Urinary bladder (tissue), 4 donors: ENCODE measurements around the gene PDE9A. TPM values are rescaled to one million over a fixed set of nuclear protein-coding genes. Genes with fewer than 3 reads are reported as not detected.
"Not testable (repeated sequence)": the region's sequence is repeated elsewhere in the genome, so short reads cannot be mapped to it uniquely, and the experiment has no call there.

Experiments used
- DNase-seq: peaks from one replicate; pipeline ENCODE4 v3.0.0-alpha.2; 2015; ENCODE audit errors: extremely low spot score
- H3K27ac ChIP-seq: one replicate; pipeline ENCODE4 v1.5.1; 2013; ENCODE audit warnings: low read depth, mild to moderate bottlenecking, moderate library complexity
- H3K36me3 ChIP-seq: one replicate; pipeline ENCODE4 v1.6.1; 2013; ENCODE audit warnings: mild to moderate bottlenecking, moderate library complexity; ENCODE audit not compliant: insufficient read depth
- H3K4me1 ChIP-seq: one replicate; pipeline ENCODE4 v1.6.1; 2013; ENCODE audit warnings: mild to moderate bottlenecking, moderate library complexity; ENCODE audit not compliant: insufficient read depth
- H3K4me3 ChIP-seq: one replicate; pipeline ENCODE4 v1.5.1; 2013; ENCODE audit warnings: low read depth, low read length
- WGBS: extraction: QIAGEN DNeasy Blood & Tissue Kit; methylation state at CpG from one replicate; pipeline ENCODE4 v1.1.7; 2013; 5-methylcytosine and 5-hydroxymethylcytosine counted together
- polyA plus RNA-seq: library from polyadenylated mRNA; stranded (reverse); fragments of 200-250 nt; gene quantifications from one replicate; pipeline ENCODE4 v1.2.3, GENCODE V29; 2013
- total RNA-seq: library from RNA; depleted of rRNA; stranded (reverse); fragments of >200 nt; gene quantifications from one replicate; pipeline ENCODE4 v1.2.3, GENCODE V29; 2014
- donor health status: healthy with polysubstance abuse.
- donor health status: healthy.

PDE9A gene
- total and polyA plus RNA-seq, 2 donors: 13.5 to 33.2 TPM

DNA sequence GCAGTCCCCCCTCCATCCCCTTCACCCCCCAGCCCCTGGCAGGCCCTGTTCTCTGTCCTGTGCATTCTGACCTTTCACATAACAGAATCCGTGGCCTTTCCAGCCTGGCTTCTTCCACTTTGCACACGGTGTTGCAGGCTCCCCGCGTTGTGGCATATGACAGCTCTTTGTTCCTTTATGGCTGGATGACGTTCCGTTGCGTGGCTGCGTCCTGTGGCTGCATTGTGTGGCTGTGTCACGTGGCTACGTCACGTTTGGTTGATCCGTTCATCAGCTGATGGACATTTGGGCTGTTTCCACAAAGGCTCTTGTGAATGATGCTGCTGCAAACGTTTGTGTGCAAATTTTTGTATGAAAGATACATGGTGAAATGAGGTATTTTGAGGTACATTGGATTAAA is 53.3 kb downstream of the PDE9A start:
- no peaks in the 10 kb centered on the region for H3K36me3 ChIP-seq
- no peak for DNase-seq
- no peak overlapping the region for H3K27ac ChIP-seq
- whole genome bisulfite sequencing: 94% methylated on average over 13 of the region's 13 CpGs
- no peaks in the 10 kb centered on the region for H3K4me1 ChIP-seq
- no peak overlapping the region for H3K4me3 ChIP-seq

- no peaks in the 10 kb centered on the region for H3K36me3 ChIP-seq
- no peaks in the 10 kb centered on the region for H3K4me1 ChIP-seq
- WGBS: 93% methylated on average over 7 of the region's 7 CpGs
- no peak for DNase-seq
- no peak overlapping the region for H3K4me3 ChIP-seq
- H3K27ac ChIP-seq: no peak overlapping the region
Measured at GRCh38 chr21:42707207-42707830, 53.9 kb downstream of the PDE9A start.

GRCh38 chr21:42708107-42708506 is 54.7 kb downstream of the PDE9A start:
- Histone ChIP-seq H3K36me3 (no peaks in the 10 kb centered on the region), H3K4me1 (no peaks in the 10 kb centered on the region), H3K4me3 (no peak overlapping the region), H3K27ac (no peak overlapping the region)
- no peak for DNase-seq
- WGBS: 87% methylated on average over 7 of the region's 7 CpGs

DNA sequence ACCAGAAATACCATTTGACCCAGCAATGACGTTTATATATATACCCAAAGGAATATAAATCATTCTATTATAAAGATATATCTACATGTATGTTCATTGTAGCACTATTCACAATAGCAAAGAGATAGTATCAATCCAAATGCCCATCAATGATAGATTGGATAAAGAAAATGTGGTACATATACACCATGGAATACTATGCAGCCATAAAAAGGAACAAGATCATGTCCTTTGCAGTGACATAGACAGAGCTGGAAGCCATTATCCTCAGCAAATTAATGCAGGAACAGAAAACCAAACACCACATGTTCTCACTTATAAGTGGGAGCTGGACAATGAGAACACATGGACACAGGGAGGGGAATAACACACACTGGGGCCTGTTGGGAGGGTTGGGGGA is 55.5 kb downstream of the PDE9A start:
- H3K4me3 ChIP-seq, DNase-seq, H3K36me3 ChIP-seq, H3K4me1 ChIP-seq, H3K27ac ChIP-seq: not testable (repeated sequence)
- 91% methylated on average over 1 of the region's 1 CpG for WGBS

GRCh38 chr21:42711667-42712066 is 58.2 kb downstream of the PDE9A start:
- H3K4me1 ChIP-seq: no peaks in the 10 kb centered on the region
- H3K36me3 ChIP-seq: no peaks in the 10 kb centered on the region
- DNase-seq: no peak
- no peak overlapping the region for H3K27ac ChIP-seq
- WGBS: 85% methylated on average over 4 of the region's 4 CpGs
- H3K4me3 ChIP-seq: no peak overlapping the region

- not testable (repeated sequence) for H3K27ac ChIP-seq, H3K36me3 ChIP-seq, DNase-seq, H3K4me3 ChIP-seq, H3K4me1 ChIP-seq
- 86% methylated on average over 7 of the region's 7 CpGs for WGBS
Measured at GRCh38 chr21:42715427-42715826, 62.0 kb downstream of the PDE9A start.

DNA sequence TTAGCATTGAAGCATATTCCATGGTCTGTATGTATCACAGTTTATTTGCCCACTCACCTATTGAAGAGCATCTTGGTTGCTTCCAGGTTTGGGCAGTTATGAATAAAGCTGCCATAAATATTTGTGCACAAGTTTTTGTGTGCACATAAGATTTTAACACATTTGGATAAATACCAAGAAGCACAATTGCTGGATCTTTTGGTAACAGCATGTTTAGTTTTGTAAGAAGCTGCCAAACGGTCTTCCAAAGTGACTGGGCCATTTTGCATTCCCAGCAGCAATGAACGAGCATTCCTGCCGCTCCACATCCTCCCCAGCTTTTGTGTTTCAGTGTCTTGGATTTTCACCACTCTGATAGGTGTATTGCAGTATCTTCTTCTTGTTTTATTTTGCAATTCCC is 62.7 kb downstream of the PDE9A start:
- H3K36me3 ChIP-seq: no peaks in the 10 kb centered on the region
- 57% methylated on average over 3 of the region's 3 CpGs for WGBS

GRCh38 chr21:42720484-42720883 is 67.1 kb downstream of the PDE9A start:
- not testable (repeated sequence) for DNase-seq, H3K4me3 ChIP-seq, H3K36me3 ChIP-seq, H3K27ac ChIP-seq, H3K4me1 ChIP-seq
- WGBS: 90% methylated on average over 12 of the region's 12 CpGs

More for the DNA sequence above, 62.7 kb downstream of the PDE9A start:
- H3K4me3 ChIP-seq: no peak overlapping the region
- DNase-seq: no peak
- no peaks in the 10 kb centered on the region for H3K4me1 ChIP-seq
- H3K27ac ChIP-seq: no peak overlapping the region

DNA sequence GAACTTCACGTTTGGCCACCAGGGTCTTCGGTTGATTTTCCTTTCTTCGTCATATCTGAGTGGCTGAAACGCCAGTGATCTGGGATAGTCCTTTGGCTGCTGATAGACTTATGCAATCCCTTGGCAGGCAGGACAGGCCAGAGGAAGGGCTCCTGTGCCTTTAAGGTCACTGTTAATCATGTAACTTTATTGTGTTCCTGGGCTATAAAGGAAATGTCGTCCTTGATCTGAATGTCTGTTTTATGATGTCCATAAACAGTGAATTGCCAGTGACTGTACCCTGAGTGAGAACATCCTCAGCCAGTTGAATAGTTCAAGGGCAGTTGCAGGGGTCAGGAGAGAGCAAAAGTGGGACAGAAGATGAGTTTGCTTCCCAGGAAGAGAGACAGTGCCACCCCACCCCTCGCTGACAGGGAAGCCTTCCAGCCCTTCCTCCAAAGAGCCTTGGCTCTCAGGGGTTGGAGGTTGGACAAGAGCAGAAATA is 68.0 kb downstream of the PDE9A start:
- DNase-seq: no peak
- no peaks in the 10 kb centered on the region for H3K36me3 ChIP-seq
- no peaks in the 10 kb centered on the region for H3K4me1 ChIP-seq
- 19% methylated on average over 6 of the region's 6 CpGs for WGBS
- H3K4me3 ChIP-seq: no peak overlapping the region
- H3K27ac ChIP-seq: no peak overlapping the region

GRCh38 chr21:42722153-42722552 is 68.7 kb downstream of the PDE9A start:
- Histone ChIP-seq H3K4me3 (no peak overlapping the region), H3K36me3 (no peaks in the 10 kb centered on the region), H3K27ac (no peak overlapping the region), H3K4me1 (no peaks in the 10 kb centered on the region)
- DNase-seq: no peak
- WGBS: 90% methylated on average over 11 of the region's 11 CpGs

GRCh38 chr21:42722808-42723473 is 69.5 kb downstream of the PDE9A start:
- no peak overlapping the region for H3K4me3 ChIP-seq
- DNase-seq: no peak
- WGBS: 72% methylated on average over 10 of the region's 10 CpGs
- no peaks in the 10 kb centered on the region for H3K4me1 ChIP-seq
- no peak overlapping the region for H3K27ac ChIP-seq
- H3K36me3 ChIP-seq: no peaks in the 10 kb centered on the region

DNA sequence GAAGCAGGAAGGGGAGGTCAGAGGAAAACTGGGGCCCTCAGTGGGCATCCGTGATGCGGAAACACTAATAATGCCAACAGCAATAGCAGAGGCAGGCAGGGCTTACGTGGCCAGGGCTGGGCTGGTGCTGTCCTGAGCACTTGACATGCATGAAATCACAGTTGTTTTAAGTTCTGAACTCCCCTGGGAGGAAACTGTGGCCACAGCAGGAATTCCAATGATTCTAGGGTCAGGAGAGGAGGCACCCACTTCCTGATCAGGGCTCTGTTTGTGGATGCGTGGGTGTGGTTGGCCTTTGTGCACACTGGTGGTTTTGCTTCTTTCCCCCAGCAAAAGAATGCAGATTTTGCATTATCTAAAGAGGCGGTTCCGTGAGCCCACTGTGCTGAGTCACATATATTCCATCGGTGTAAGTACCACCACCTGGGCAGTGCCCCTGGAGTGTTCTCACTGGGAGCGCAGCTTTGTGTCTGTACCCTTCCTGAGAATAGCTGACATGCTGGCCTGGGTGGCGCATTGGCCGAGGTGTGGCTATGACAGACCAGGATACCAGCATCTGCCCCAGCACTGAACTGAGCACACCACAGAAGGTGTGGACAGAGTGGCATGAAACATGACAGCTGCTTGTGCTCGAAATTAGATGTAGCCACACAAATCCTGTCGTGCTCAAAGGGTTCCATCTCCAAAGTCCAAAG is 71.0 kb downstream of the PDE9A start:
- H3K27ac ChIP-seq: no peak overlapping the region
- WGBS: 70% methylated on average over 12 of the region's 12 CpGs
- no peak overlapping the region for H3K4me3 ChIP-seq
- no peak for DNase-seq
- no peaks in the 10 kb centered on the region for H3K4me1 ChIP-seq
- no peaks in the 10 kb centered on the region for H3K36me3 ChIP-seq

GRCh38 chr21:42725416-42725930 is 72.1 kb downstream of the PDE9A start:
- 95% methylated on average over 15 of the region's 15 CpGs for whole genome bisulfite sequencing
- no peak overlapping the region for H3K4me3 ChIP-seq
- no peaks in the 10 kb centered on the region for H3K4me1 ChIP-seq
- DNase-seq: no peak
- H3K27ac ChIP-seq: no peak overlapping the region
- no peaks in the 10 kb centered on the region for H3K36me3 ChIP-seq
